SU-DHL-6 (cell line): ENCODE results near the gene PDCD5.

ENCODE experiments used
- H2AFZ ChIP-seq: fragments of 200-600 bp; sonication (generic); 2 replicates; pipeline ENCODE4 v1.6.1; 2014; ENCODE audit warnings: low read depth, mild to moderate bottlenecking, moderate library complexity, mixed read lengths, antibody characterized with exemption, low read length; ENCODE audit not compliant: severe bottlenecking
- H3F3A ChIP-seq: fragments of 200-600 bp; shearing (Covaris generic); 2 replicates; pipeline ENCODE4 v1.6.0; 2016; ENCODE audit warnings: antibody characterized with exemption, mild to moderate bottlenecking; ENCODE audit not compliant: insufficient read depth
- H3K27ac ChIP-seq: fragments of 200-600 bp; sonication (generic); 2 replicates; pipeline ENCODE4 v1.5.1; 2016; ENCODE audit warnings: low read depth, mild to moderate bottlenecking, low read length, moderate library complexity, mixed read lengths
- H3K27me3 ChIP-seq: fragments of 200-600 bp; sonication (generic), shearing (Covaris generic); 2 replicates; pipeline ENCODE4 v1.6.0; 2014; ENCODE audit warnings: mild to moderate bottlenecking, low read length
- H3K36me3 ChIP-seq: fragments of 200-600 bp; sonication (generic); 2 replicates; pipeline ENCODE4 v1.6.1; 2014; ENCODE audit warnings: mild to moderate bottlenecking, low read length, mixed read lengths
- H3K4me2 ChIP-seq: fragments of 300-600, 200-600 bp; shearing (Covaris generic), sonication (generic); 2 replicates; pipeline ENCODE4 v1.6.0; 2014; ENCODE audit warnings: low read length, low read depth, mild to moderate bottlenecking; ENCODE audit not compliant: poor library complexity, severe bottlenecking
- H3K4me3 ChIP-seq: fragments of 200-600 bp; sonication (generic); 2 replicates; pipeline ENCODE4 v1.5.1; 2014; ENCODE audit warnings: antibody characterized with exemption, low read length, mild to moderate bottlenecking, mixed read lengths; ENCODE audit not compliant: insufficient read depth, poor library complexity, severe bottlenecking
- H3K79me2 ChIP-seq: fragments of 200-600 bp; sonication (generic); 2 replicates; pipeline ENCODE4 v1.6.1; 2014; ENCODE audit warnings: mild to moderate bottlenecking, low read length, moderate library complexity; ENCODE audit not compliant: insufficient read depth
- H3K9ac ChIP-seq: fragments of 200-600 bp; sonication (generic); 2 replicates; pipeline ENCODE4 v1.7.0; 2014; ENCODE audit warnings: mild to moderate bottlenecking, low read length
- H3K9me2 ChIP-seq: fragments of 200-600 bp; sonication (generic); replicated peaks from 2 replicates; pipeline ENCODE4 v1.6.1; 2014; ENCODE audit warnings: low read length; ENCODE audit not compliant: insufficient read depth
- H3K9me3 ChIP-seq: fragments of 200-600 bp; sonication (generic); 2 replicates; pipeline ENCODE4 v1.6.1; 2014; ENCODE audit warnings: low read length, mixed read lengths; ENCODE audit not compliant: insufficient read depth
- H4K20me1 ChIP-seq: fragments of 200-600 bp; sonication (generic); 2 replicates; pipeline ENCODE4 v1.6.1; 2014; ENCODE audit warnings: low read depth, mild to moderate bottlenecking, antibody characterized with exemption, low read length, moderate library complexity, mixed read lengths
- EZH2phosphoT487 ChIP-seq: fragments of 200-600 bp; sonication (generic), shearing (Covaris generic); conservative IDR thresholded peaks from 2 replicates; pipeline ENCODE4 v1.6.1; 2018; ENCODE audit warnings: mild to moderate bottlenecking, antibody characterized with exemption, low read length, moderate library complexity, mixed read lengths
- TF ChIP-seq, protein P1 (sequence below): fragments of 200-600 bp; sonication (generic); IDR thresholded peaks from one replicate; pipeline ENCODE4 v1.5.1; 2017; ENCODE audit warnings: antibody characterized with exemption, mild to moderate bottlenecking, low read length, moderate library complexity; ENCODE audit not compliant: insufficient read depth, poor library complexity, severe bottlenecking

PDCD5 gene, protein sequence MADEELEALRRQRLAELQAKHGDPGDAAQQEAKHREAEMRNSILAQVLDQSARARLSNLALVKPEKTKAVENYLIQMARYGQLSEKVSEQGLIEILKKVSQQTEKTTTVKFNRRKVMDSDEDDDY

DNA sequence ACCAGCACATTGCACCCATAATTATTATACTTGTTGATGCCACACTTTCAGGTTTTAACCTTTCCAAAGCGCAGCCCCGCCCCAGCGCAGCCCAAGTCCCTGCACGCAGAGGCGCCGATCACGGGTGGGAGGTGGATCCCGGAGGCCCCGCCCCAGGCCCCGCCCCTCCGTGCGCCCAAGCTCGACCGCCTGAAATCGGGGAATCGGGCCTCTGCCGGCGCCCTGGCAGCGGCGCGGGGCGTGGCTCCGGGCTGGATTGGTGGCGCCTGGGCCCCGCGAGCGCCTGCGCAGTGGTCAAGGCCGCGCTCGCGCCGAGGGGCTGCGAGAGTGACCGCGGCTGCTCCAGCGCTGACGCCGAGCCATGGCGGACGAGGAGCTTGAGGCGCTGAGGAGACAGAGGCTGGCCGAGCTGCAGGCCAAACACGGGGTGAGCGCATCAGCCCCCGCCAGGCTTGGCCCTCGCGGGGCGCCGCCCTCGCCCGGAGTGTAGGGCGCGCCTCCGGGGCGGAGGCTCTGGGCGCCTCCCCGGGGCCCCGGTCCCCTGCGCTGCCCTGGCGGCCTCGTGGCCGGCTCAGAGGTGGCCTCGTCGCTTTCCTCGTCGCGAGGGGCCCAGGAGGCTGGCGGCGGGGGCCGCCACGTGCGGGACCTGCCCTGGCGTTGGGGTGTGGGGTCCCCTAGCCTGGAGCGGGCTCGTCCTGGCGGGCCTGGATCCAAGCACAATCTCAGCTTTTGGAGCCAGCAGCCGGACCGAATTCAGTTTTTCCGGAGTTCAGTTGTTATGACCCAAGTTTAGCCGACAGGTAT is at the start of gene PDCD5:
Gene PDCD5, plus strand, starts transcription at position 290 of the 804 bp plus-strand sequence. Its CDS starts 72 bp downstream, at position 362.
- peak within 1 kb of the TSS; percentile 99 for H2AFZ ChIP-seq
- H3K4me2 ChIP-seq: peak within 1 kb of the TSS; percentile 83
- H3K79me2 ChIP-seq: peaks cover 17% of the 10 kb centered on the region
- no peaks in the 10 kb centered on the region for H4K20me1 ChIP-seq
- H3K9me3 ChIP-seq: no peaks in the 10 kb centered on the region
- H3K27me3 ChIP-seq: no peaks in the 10 kb centered on the region
- H3K9me2 ChIP-seq: no peaks in the 10 kb centered on the region
- H3K4me3 ChIP-seq: peak within 1 kb of the TSS; percentile 85
- TF ChIP-seq, protein P1, sequence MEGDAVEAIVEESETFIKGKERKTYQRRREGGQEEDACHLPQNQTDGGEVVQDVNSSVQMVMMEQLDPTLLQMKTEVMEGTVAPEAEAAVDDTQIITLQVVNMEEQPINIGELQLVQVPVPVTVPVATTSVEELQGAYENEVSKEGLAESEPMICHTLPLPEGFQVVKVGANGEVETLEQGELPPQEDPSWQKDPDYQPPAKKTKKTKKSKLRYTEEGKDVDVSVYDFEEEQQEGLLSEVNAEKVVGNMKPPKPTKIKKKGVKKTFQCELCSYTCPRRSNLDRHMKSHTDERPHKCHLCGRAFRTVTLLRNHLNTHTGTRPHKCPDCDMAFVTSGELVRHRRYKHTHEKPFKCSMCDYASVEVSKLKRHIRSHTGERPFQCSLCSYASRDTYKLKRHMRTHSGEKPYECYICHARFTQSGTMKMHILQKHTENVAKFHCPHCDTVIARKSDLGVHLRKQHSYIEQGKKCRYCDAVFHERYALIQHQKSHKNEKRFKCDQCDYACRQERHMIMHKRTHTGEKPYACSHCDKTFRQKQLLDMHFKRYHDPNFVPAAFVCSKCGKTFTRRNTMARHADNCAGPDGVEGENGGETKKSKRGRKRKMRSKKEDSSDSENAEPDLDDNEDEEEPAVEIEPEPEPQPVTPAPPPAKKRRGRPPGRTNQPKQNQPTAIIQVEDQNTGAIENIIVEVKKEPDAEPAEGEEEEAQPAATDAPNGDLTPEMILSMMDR: no peak
- TF ChIP-seq EZH2phosphoT487: no peak
- peak within 1 kb of the TSS; percentile 36 for H3K27ac ChIP-seq
- peak within 1 kb of the TSS; percentile 83 for H3K9ac ChIP-seq
- H3K36me3 ChIP-seq: peaks cover 8% of the 10 kb centered on the region
- H3F3A ChIP-seq: no peaks in the 10 kb centered on the region

DNA sequence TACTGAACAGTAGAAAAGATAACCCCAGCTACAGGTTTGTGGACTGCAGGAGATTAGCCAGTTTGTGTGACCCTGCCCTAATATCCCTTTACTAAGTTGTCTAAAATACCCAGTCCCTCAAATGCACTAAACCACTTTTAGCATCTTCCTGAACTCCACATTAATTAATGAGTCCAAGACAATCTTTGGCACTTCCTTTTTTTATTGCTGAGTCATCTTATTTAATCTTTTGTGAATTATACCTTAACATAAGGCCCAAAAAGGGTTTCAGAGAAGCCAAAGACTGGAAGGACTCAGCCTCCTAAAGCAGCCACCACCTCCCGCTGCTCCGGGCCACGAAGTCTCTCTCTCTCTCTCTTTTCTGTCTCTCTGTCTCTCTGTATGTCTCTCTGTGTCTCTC is 48.8 kb upstream of the PDCD5 start:
- Histone ChIP-seq H3K27me3 (no peaks in the 10 kb centered on the region), H3F3A (no peaks in the 10 kb centered on the region), H3K4me3 (no peak overlapping the region), H3K27ac (no peak overlapping the region), H3K9me2 (no peaks in the 10 kb centered on the region), H3K4me2 (no peak overlapping the region), H3K36me3 (no peaks in the 10 kb centered on the region), H4K20me1 (no peaks in the 10 kb centered on the region), H3K79me2 (no peaks in the 10 kb centered on the region), H2AFZ (no peak overlapping the region), H3K9me3 (no peaks in the 10 kb centered on the region), H3K9ac (no peak overlapping the region)
- no peak for TF ChIP-seq EZH2phosphoT487
- TF ChIP-seq, protein P1: no peak

DNA sequence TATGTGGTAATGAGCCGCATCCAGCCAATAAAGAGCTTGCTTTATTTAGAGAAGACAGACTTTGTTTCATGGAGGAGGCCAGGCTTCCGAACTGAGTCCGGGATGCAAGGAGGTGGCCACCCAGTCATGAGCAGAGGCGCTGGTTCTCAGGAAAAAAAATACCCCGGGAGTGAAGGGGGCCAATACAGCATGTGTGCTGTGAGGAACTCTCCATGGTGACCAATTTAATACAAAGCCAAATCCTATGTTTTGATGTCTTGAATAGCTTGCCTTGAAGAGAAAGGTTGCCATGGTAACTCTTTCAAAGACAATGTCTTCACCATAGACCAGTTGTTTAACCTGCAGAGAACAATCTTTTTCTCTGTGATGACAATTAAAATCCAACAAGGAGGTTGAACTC is 43.4 kb upstream of the PDCD5 start:
- no peaks in the 10 kb centered on the region for H3K9me3 ChIP-seq
- no peak overlapping the region for H3K4me2 ChIP-seq
- no peak overlapping the region for H3K4me3 ChIP-seq
- H4K20me1 ChIP-seq: no peaks in the 10 kb centered on the region
- H3K9ac ChIP-seq: no peak overlapping the region
- H3K36me3 ChIP-seq: no peaks in the 10 kb centered on the region
- TF ChIP-seq, protein P1: no peak
- TF ChIP-seq EZH2phosphoT487: no peak
- H3K27ac ChIP-seq: no peak overlapping the region
- H3K9me2 ChIP-seq: no peaks in the 10 kb centered on the region
- H3K27me3 ChIP-seq: no peaks in the 10 kb centered on the region
- H3K79me2 ChIP-seq: no peaks in the 10 kb centered on the region
- no peaks in the 10 kb centered on the region for H3F3A ChIP-seq
- H2AFZ ChIP-seq: no peak overlapping the region
